ENCODE results near the gene GPR4.

GPR4 gene

GRCh38 chr19:45601524-45602374 is at the start of gene GPR4:
Gene GPR4, minus strand, starts transcription at chr19:45602212. Its CDS starts 10,346 bp downstream, at chr19:45591866.
- Histone ChIP-seq H3K4me3 (ENCODE audit: low read depth, low read length, poor library complexity, severe bottlenecking) (no peak within 1 kb of the TSS), H2AFZ (ENCODE audit: low read length) (no peak within 1 kb of the TSS), H3K36me3 (ENCODE audit: insufficient read depth, low read length) (no peaks in the 10 kb centered on the region), H3K79me2 (ENCODE audit: insufficient read depth, low read length) (no peaks in the 10 kb centered on the region), H3K9me2 (ENCODE audit: low read depth, low read length) (no peaks in the 10 kb centered on the region), H3K27me3 (ENCODE audit: insufficient read depth, low read length) (0 out of 2 replicates have a peak, but pooled peaks cover 3% of the 10 kb centered on the region), H3K4me2 (ENCODE audit: low read length) (no peak within 1 kb of the TSS), H3K4me1 (ENCODE audit: insufficient read depth, low read length, severe bottlenecking) (no peaks in the 10 kb centered on the region), H3K9me3 (ENCODE audit: low read length) (no peaks in the 10 kb centered on the region), H4K20me1 (ENCODE audit: insufficient read depth, low read length) (no peaks in the 10 kb centered on the region), H3K27ac (ENCODE audit: low read depth, low read length, poor library complexity, severe bottlenecking) (no peak within 1 kb of the TSS), H3K9ac (ENCODE audit: low read length) (no peak within 1 kb of the TSS), H3F3A (ENCODE audit: insufficient read depth, low read length) (no peaks in the 10 kb centered on the region)
- TF ChIP-seq EZH2 (IDR thresholded peaks at IDR 0.05; ENCODE audit: borderline replicate concordance, low read length) (no peak), CTCF (IDR thresholded peaks at IDR 0.05; ENCODE audit: low read length) (no peak)

GRCh38 chr19:45650722-45651121 is 48.7 kb upstream of the GPR4 start:
- H4K20me1 ChIP-seq (ENCODE audit: insufficient read depth, low read length) = no peaks in the 10 kb centered on the region
- no peak overlapping the region for H3K4me3 ChIP-seq (ENCODE audit: low read depth, low read length, poor library complexity, severe bottlenecking)
- H3F3A ChIP-seq (ENCODE audit: insufficient read depth, low read length) = no peaks in the 10 kb centered on the region
- no peak overlapping the region for H3K4me2 ChIP-seq (ENCODE audit: low read length)
- no peak overlapping the region for H2AFZ ChIP-seq (ENCODE audit: low read length)
- H3K27ac ChIP-seq (ENCODE audit: low read depth, low read length, poor library complexity, severe bottlenecking) = no peak overlapping the region
- H3K79me2 ChIP-seq (ENCODE audit: insufficient read depth, low read length) = no peaks in the 10 kb centered on the region
- no peaks in the 10 kb centered on the region for H3K9me2 ChIP-seq (ENCODE audit: low read depth, low read length)
- H3K36me3 ChIP-seq (ENCODE audit: insufficient read depth, low read length) = no peaks in the 10 kb centered on the region
- no peak overlapping the region for H3K9ac ChIP-seq (ENCODE audit: low read length)
- no peak for TF ChIP-seq CTCF (IDR thresholded peaks at IDR 0.05; ENCODE audit: low read length)
- TF ChIP-seq EZH2 (IDR thresholded peaks at IDR 0.05; ENCODE audit: borderline replicate concordance, low read length) = no peak
- peaks cover 6% of the 10 kb centered on the region for H3K4me1 ChIP-seq (ENCODE audit: insufficient read depth, low read length, severe bottlenecking)
- H3K27me3 ChIP-seq (ENCODE audit: insufficient read depth, low read length) = no peaks in the 10 kb centered on the region
- H3K9me3 ChIP-seq (ENCODE audit: low read length) = no peaks in the 10 kb centered on the region

GRCh38 chr19:45646345-45646698 is 44.3 kb upstream of the GPR4 start:
- peak overlapping the region; percentile 70 for H3K4me2 ChIP-seq (ENCODE audit: low read length)
- no peaks in the 10 kb centered on the region for H3K9me2 ChIP-seq (ENCODE audit: low read depth, low read length)
- H2AFZ ChIP-seq (ENCODE audit: low read length) = peak overlapping the region; percentile 97; the same call in 1 of the 2 replicates
- H3F3A ChIP-seq (ENCODE audit: insufficient read depth, low read length) = 0 out of 2 replicates have a peak, but pooled peaks cover 3% of the 10 kb centered on the region
- no peak overlapping the region for H3K27ac ChIP-seq (ENCODE audit: low read depth, low read length, poor library complexity, severe bottlenecking)
- H3K4me3 ChIP-seq (ENCODE audit: low read depth, low read length, poor library complexity, severe bottlenecking) = peak overlapping the region; percentile 65
- no peak for TF ChIP-seq EZH2 (IDR thresholded peaks at IDR 0.05; ENCODE audit: borderline replicate concordance, low read length)
- no peak for TF ChIP-seq CTCF (IDR thresholded peaks at IDR 0.05; ENCODE audit: low read length)
- no peaks in the 10 kb centered on the region for H3K9me3 ChIP-seq (ENCODE audit: low read length)
- H3K36me3 ChIP-seq (ENCODE audit: insufficient read depth, low read length) = no peaks in the 10 kb centered on the region
- peak overlapping the region; percentile 40; the same call in 1 of the 2 replicates for H3K9ac ChIP-seq (ENCODE audit: low read length)
- peaks cover 27% of the 10 kb centered on the region for H3K4me1 ChIP-seq (ENCODE audit: insufficient read depth, low read length, severe bottlenecking)
- H3K27me3 ChIP-seq (ENCODE audit: insufficient read depth, low read length) = no peaks in the 10 kb centered on the region
- H3K79me2 ChIP-seq (ENCODE audit: insufficient read depth, low read length) = no peaks in the 10 kb centered on the region
- no peaks in the 10 kb centered on the region for H4K20me1 ChIP-seq (ENCODE audit: insufficient read depth, low read length)

All from OCI-LY1 (cell line).